GM12874 (cell line): ENCODE measurements around the gene TMEM184B.

Experiments
- CTCF ChIP-seq: IDR thresholded peaks from 2 replicates; pipeline ENCODE4 v1.5.1; 2011; ENCODE audit warnings: low read depth, mild to moderate bottlenecking, control low read depth, low read length, moderate library complexity; ENCODE audit not compliant: insufficient read depth

TMEM184B gene

DNA sequence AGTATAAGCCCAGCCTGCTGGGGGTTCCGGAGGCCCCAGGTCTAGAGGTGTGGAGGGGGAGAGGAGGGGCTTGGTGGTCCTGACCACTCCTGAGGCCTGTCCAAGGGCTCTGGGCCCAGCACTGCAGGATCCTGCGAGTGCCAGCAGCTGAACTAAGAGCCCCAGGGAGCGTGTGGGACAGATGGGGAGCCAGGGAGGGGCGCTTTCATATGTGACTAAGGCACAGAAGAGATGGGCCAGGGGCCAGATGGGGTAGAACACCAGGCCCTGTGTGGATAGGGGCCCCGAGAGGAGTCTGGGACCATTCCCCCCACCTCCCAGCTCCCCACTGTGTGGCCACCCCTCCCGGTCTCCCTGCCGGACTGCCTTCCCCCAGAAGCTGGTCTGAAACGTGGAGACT, 52.6 kb downstream of the TMEM184B start:
- TF ChIP-seq CTCF = no peak

DNA sequence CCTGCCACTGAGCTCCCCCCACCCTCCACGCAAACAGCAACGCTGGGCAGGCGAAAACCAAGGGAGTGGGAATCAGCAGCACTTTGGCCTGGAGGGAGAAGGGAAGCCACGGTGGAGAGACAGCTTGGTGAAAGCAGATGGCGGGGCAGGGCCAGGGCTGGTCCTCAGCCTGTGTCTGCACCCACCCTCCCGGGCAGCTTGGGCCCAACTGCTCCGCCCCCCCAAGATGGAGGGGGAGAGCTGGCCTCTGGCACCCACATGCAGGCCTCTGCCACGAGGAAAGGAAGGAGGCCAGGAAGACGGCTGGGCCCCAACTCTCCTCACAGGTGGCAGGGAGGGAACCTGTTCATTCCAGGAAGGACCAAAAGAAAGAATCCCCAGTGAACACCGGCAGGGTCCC, 53.2 kb downstream of the TMEM184B start:
- no peak for TF ChIP-seq CTCF

DNA sequence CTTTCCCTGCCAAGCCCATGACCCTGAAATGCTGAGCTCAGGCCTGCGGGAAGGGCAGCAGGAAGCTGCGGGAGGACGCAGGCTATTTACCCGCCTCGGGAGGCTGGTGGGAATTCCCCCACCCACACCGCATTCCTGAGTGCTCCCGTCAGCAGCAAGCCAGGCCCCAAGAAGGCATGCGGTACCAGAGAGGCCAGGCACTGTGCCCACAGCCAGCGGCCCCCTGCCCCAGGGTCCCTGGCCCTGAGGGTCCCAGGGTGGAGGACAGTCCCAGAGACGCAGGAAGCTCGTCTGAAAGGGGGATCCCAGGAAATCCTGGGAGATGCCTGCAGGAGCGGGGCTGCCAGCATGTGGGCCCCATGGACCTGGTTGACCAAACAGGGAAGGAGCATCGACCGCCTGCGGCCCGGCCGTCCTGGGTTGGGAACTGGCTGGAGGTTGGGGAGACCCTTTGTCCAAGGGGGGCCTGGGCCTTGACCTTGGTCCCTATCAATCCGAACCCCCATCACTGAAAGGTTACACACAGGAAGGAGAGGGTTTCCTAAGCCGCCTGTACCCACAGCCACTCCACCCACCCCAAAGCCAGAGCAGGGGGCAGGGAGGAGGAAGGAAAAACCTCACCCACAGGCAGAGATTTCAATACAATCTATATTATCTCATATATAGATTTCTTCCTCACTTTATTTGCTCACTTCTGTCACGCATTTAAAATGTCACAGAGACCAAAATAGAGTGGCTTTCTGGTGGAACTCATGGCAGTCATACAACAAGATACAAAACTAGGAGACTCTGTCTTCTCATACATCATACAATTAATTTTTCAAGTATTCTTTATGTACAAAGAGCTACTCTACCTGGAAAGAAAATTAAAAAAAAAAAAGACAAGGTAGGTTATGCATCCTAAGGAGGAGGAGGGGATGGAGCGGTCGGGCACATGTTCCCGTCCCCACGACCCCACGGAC, 53.9 kb downstream of the TMEM184B start:
- no peak for TF ChIP-seq CTCF

GRCh38 chr22:38215156-38216038, 57.4 kb downstream of the TMEM184B start:
- TF ChIP-seq CTCF = no peak

- peak; percentile 36; the same call in 1 of the 2 replicates for TF ChIP-seq CTCF
Measured at GRCh38 chr22:38214302-38215056, 58.3 kb downstream of the TMEM184B start.

DNA sequence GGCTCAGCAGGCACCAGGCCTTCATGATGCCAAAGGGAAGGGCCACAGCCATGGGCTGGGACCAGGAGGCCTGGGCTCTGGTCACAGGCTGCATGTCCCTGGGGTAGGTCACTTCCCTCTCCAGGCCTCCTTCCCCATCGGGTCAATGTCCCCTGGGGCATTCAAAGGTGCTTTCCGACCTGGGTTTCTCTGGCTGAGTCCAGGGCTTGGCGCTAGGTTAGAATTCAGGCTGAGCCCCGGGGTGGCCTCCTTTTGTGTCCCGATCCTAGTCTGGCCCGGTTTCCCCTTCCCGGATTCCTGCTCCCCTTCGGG, 58.9 kb downstream of the TMEM184B start:
- TF ChIP-seq CTCF = no peak

DNA sequence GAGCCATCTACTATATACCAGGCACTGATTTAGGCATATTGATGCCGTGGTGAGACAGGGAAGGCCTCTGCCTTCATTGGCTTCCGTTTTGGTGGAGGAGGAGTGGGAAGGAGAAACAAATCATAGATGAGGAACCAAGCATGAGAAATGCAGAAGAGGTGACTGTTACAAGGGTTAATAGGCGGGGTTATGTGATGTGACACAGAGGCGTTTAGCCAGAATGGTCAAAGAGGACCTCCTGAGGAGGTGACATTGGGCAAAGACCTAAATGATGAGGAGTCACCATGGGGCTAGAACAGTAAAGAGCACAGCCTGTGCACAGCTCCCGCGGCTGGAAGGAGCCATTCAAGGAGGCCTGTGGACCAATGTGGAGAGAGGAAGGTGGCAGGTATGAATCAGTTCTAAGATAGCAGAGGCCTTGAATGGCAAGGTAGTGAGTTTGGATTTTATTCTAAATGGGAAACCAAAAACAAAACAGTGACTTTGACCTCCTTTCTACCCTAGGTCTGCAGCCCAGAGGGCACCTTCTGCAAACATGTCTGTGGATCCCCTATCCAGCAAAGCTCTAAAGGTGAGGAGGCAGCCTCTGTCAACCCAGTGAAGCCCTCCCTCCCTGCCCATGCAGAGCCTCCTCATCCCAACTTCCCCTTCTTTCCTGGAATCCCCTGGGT, 59.4 kb downstream of the TMEM184B start:
- TF ChIP-seq CTCF = no peak
